ENCODE data around the gene CPLANE1.
"Not testable (repeated sequence)": the region's sequence is repeated elsewhere in the genome, so short reads cannot be mapped to it uniquely, and the experiment has no call there.

CPLANE1 gene

DNA sequence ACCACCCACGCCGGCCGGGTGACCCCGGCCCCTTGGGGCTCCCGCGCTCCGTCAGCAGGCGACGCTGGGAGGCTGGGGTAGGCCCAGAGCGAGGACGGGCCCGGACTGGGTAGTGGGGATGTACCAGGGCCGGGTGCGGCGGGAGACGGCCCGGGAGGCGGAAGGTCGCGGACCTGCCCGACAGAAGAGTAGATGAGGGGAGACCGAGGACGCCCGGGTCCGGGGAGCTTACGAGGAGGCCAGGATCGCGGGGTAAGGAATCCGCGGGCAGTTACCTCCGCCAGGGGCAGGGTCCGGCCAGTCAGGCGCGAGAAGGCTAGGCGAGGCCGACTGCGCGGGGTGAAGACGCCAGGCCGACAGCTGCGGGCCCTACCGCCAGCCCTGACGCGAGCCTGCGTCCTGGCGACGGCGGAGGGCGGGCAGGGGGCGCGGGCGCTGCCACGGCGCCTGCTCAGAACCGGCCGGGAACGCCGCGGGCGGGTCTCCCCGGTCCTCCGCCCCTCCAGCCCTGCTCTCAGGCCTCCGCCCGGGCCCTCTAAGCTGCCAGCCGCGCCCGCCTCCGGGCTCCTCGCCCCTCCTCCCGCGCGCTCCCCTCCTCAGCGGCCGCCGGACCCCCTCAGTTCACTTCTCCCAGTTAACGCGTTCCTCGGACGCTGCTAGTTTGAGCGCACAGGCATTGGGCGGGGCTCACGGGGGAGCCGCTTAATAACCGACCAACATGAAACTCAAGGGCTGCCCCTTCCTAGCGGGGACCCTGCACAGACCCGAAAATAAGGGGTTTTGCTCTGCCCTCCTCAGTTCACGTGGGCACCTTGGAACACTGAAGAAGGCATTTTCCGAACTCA is at the start of gene CPLANE1:
Gene CPLANE1 (minus strand): TSS at position 407 of the 845 bp plus-strand sequence. CDS start 1,678 bp downstream, outside the sequence.
- peak within 1 kb of the TSS; percentile 83 for H3K4me3 ChIP-seq (ENCODE audit: low read depth, low read length)
- TF ChIP-seq, protein P1, sequence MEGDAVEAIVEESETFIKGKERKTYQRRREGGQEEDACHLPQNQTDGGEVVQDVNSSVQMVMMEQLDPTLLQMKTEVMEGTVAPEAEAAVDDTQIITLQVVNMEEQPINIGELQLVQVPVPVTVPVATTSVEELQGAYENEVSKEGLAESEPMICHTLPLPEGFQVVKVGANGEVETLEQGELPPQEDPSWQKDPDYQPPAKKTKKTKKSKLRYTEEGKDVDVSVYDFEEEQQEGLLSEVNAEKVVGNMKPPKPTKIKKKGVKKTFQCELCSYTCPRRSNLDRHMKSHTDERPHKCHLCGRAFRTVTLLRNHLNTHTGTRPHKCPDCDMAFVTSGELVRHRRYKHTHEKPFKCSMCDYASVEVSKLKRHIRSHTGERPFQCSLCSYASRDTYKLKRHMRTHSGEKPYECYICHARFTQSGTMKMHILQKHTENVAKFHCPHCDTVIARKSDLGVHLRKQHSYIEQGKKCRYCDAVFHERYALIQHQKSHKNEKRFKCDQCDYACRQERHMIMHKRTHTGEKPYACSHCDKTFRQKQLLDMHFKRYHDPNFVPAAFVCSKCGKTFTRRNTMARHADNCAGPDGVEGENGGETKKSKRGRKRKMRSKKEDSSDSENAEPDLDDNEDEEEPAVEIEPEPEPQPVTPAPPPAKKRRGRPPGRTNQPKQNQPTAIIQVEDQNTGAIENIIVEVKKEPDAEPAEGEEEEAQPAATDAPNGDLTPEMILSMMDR (IDR thresholded peaks at IDR 0.05; ENCODE audit: low read depth, low read length) = 0 out of 2 replicates have a peak, but pooled peaks have one; percentile 3

DNA sequence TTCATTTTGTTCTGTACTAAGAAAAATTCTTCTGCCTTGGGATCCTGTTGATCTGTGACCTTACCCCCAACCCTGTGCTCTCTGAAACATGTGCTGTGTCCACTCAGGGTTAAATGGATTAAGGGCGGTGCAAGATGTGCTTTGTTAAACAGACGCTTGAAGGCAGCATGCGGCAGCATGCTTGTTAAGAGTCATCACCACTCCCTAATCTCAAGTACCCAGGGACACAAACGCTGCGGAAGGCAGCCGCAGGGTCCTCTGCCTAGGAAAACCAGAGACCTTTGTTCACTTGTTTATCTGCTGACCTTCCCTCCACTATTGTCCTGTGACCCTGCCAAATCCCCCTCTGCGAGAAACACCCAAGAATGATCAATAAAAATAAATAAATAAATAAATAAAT is 47.1 kb upstream of the CPLANE1 start:
- not testable (repeated sequence) for H3K4me3 ChIP-seq (ENCODE audit: low read depth, low read length)

DNA sequence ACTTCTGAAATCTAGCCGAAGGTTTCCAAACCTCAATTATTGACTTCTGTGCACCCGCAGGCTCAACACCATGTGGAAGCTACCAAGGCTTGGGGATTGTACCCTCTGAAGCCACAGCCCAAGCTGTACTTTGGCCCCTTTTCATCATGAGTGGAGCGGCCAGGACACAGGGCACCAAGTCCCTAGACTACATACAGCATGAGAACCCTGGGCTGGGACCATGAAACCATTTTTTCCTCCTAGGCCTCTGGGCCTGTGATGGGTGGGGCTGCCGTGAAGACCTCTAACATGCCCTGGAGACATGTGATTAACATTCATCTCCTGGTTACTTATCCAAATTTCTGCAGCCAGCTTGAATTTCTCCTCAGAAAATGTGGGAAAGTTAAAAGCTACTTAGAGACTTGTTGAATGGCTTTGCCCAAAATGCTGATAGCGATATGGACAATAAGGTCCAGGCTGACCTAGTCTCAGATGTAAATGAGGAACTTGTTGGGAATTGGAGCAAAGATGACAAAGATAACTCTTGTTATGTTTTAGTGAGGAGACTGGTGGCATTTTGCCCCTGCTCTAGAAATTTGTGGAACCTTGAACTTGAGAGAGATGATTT is 34.1 kb upstream of the CPLANE1 start:
- H3K4me3 ChIP-seq (ENCODE audit: low read depth, low read length) = no peak overlapping the region
- TF ChIP-seq, protein P1 (IDR thresholded peaks at IDR 0.05; ENCODE audit: low read depth, low read length) = no peak

DNA sequence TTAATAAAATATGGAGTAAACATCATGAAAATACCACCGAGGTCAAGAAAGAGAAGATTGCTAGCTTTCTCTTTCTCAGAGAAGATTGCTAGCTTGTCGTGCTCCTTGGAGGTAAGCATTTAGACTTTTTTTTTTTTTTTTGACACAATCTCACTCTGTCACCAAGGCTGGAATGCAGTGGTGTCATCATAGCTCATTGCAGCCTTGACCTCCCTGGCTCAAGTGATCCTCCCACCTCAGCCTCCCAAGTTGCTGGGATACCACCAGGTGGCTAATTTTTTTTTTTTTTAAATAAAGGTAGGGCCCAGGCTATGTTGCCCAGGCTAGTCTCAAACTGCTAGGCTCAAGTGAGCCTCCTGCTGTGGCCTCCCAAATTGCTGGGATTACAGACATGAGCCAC is 26.3 kb upstream of the CPLANE1 start:
- TF ChIP-seq, protein P1 (IDR thresholded peaks at IDR 0.05; ENCODE audit: low read depth, low read length) = no peak
- no peak overlapping the region for H3K4me3 ChIP-seq (ENCODE audit: low read depth, low read length)

DNA sequence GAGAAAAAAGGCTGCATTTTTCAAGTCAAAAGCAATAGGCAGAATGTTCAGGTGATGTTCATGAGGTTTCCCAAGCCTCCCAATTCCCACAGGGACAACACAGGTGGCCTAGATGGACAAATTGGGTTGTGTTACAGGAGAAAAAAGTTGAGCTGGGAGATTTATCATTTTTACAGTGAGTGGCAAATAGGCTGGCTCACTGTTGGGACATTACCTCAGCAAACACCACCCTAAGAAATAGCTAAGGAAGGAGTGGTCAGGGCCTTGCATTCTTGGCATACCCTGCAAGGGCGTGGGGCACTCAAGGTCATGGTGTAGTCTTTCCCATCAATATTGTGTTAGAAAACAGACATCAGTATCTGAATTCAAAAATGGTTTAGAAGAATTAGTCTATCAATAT is 23.3 kb upstream of the CPLANE1 start:
- TF ChIP-seq, protein P1 (IDR thresholded peaks at IDR 0.05; ENCODE audit: low read depth, low read length) = no peak

DNA sequence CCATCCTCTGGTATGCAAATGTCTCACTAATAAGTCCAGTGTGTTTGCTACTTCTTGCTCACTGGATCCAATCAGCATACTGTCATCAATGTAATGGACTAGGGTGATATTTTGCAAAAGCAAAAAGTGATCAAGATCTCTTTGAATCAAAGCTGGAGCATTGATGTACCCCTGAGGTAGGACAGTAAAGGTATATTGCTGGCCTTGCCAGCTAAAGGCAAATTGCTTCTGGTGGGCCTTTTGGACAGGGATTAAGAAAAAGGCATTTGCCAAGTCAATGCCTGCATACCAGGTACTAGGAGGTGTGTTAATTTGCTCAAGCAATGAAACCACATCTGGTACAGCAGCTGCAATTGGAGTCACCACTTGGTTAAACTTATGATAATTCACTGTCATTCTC is 18.9 kb upstream of the CPLANE1 start:
- H3K4me3 ChIP-seq (ENCODE audit: low read depth, low read length) = not testable (repeated sequence)

More for the DNA sequence above, 23.3 kb upstream of the CPLANE1 start:
- no peak overlapping the region for H3K4me3 ChIP-seq (ENCODE audit: low read depth, low read length)

DNA sequence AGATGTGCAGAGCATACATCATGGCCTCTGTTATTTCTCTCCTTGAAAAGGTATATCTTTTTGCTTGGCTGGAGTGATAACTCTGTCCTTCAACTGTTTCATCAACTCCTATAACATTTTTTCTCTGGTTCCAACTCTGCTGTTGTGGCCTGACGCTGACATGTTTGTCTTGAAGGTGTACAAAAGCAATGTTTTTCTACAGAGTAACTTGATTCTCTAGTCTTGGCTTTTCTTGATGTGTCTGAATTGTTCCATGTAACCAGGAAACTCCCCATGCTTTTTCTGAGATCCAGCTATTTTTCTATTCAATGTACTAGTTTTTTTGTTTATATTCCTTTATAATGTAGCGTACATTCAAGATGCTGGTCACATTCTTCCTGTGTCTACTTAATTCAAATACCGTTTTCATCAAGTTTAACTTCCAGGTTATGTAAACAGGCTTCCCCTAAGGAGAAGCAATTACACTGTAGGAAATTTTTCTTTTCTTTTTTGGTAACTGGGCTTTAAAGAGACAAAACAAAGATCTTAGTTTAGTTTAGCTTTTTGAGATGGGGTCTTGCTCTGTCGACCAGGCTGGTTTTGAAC is 6.7 kb upstream of the CPLANE1 start:
- no peak overlapping the region for H3K4me3 ChIP-seq (ENCODE audit: low read depth, low read length)
- TF ChIP-seq, protein P1 (IDR thresholded peaks at IDR 0.05; ENCODE audit: low read depth, low read length) = no peak

DNA sequence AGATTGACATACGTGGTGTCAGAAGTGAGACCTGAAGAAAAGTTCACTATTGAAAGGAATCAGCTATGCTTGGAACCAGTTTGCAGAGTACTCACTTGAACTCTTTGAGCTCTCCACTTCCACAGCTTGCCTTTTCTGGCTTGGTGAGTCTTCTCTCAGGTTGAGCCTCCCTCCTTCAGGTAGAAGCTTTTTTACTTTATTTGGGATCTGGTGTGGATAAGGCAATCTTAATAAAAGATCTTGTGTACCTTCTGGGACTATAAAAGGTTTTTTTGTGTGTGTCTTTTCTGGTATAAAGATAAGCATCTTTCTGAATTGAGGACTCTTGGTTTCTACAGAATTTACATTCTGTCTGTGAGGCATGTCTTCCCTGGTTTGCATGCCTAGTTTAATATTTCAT is 5.4 kb upstream of the CPLANE1 start:
- TF ChIP-seq, protein P1 (IDR thresholded peaks at IDR 0.05; ENCODE audit: low read depth, low read length) = no peak
- no peak overlapping the region for H3K4me3 ChIP-seq (ENCODE audit: low read depth, low read length)

Measured in WI38 (cell line).